Fibroblast of skin of left quadriceps (primary cell): ENCODE data around the gene RNF225.
"Not testable (repeated sequence)": the region's sequence is repeated elsewhere in the genome, so short reads cannot be mapped to it uniquely, and the experiment has no call there.

ENCODE experiments used
- DNase-seq, 2 experiments: peaks; one replicate each; pipeline ENCODE4 v3.0.0-alpha.2; 2013; ENCODE audit warnings: low read depth in 2 of 2

The RNF225 gene

DNA sequence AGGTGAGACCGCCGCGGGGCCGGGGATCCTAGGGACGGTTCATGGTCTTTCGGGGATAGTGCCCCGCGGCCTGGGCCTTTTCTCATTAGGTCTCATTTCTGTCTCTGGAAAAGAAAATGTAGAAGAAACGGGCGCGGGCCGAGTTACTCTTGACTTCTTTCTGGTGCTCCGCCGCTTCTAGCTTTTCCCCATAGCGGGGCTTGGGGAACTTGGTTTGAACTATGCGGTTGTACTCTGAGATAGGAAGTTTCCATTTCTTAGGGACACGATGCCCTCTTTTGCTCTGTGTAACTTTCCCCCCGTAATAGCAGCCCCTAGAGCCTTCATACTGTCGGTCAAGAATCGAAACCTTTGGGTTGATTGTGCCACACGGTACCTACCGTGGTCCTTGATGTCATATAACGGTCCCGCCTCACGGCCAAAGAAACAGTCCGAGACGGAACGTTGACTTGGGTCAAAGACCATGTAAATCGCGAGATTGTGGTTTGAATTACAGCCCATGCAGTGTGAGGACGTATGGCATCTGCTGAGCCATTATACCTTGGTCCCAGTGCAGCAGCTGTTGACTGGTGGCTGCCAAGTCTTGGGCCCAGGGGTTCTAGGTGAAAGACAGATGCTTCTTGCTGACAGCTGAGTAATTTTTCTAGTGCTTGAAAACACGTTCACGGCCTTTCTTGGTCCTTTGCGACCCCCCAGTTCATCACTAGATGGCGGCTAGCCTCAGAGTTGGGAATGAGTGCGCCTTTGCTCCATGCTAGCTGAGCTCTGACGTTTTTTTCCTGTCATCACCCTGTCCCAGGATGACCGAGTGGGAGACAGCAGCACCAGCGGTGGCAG lies 7.9 kb upstream of the RNF225 start:
- no peak for DNase-seq

DNA sequence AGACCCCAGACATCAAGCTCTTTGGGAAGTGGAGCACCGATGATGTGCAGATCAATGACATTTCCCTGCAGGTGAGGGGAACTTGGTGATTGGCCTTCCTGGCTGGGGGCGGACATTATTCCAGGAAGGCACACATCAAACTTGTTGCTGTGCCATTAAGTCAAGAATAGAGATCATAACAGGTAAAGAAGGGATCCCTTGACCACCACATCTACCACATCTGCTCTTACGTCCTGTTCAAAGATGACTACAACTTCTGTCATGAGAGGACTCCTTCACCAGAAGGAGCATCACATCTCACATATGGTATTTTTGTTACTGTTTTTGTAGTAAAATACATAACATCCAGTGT lies 7.3 kb upstream of the RNF225 start:
- no peak for DNase-seq

DNA sequence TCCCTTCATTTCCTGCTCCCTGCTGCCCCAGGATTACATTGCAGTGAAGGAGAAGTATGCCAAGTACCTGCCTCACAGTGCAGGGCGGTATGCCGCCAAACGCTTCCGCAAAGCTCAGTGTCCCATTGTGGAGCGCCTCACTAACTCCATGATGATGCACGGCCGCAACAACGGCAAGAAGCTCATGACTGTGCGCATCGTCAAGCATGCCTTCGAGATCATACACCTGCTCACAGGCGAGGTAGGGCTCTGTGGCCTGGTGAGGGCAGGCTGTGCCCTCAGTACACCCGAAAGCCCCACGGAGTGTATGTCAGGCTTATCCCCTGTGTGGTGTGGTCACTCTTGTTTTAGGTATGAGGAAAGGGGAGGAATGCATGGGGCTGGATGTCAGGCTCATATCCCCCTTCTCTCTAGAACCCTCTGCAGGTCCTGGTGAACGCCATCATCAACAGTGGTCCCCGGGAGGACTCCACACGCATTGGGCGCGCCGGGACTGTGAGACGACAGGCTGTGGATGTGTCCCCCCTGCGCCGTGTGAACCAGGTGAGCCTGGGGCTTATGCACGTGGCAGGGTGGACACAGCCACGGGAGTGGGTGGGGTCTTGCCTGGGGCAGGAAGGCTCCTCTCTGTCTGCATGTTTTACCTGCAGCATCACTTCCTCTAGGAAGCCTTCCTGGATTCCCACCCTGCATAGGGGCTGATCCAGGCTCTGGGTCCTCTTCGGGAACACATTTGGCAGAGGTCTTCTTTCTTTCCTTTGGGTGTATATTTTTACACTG lies 2.3 kb upstream of the RNF225 start:
- DNase-seq: no peak

DNA sequence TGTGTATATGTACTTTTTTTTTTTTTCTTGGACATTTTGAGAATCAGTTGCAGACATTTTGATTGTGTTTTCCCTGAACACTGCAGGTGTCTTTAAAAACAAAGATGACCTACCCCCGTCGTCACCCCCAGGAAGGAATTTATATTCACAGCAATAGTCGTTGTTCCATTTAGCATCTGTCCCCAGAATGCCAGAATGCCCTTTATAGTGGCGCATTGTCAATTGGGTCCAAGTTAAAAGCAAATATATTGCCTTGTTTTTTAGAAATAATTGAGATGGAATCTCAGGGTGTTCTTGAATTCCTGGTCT lies 1.8 kb upstream of the RNF225 start:
- no peak for DNase-seq

DNA sequence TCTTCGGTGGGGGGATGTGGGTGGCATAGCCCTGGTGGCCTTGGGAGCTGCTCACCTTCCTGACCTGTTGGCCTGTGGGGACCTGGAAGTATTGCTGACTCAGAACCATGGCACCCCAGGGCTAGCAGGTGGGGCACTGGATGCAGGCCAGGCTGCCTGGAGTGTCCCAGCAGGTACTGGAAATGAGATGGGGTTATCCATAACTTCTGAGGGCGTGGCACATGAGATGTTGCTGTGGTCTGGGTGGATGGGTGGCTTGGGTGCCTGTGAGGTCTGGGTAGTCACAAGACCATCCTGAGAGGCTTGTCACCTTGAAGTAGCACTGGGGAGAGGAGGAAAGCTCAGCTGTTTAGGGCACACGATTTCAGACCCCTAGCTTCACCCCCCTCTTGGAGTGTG lies 636 bp upstream of the RNF225 start:
- DNase-seq: no peak

DNA sequence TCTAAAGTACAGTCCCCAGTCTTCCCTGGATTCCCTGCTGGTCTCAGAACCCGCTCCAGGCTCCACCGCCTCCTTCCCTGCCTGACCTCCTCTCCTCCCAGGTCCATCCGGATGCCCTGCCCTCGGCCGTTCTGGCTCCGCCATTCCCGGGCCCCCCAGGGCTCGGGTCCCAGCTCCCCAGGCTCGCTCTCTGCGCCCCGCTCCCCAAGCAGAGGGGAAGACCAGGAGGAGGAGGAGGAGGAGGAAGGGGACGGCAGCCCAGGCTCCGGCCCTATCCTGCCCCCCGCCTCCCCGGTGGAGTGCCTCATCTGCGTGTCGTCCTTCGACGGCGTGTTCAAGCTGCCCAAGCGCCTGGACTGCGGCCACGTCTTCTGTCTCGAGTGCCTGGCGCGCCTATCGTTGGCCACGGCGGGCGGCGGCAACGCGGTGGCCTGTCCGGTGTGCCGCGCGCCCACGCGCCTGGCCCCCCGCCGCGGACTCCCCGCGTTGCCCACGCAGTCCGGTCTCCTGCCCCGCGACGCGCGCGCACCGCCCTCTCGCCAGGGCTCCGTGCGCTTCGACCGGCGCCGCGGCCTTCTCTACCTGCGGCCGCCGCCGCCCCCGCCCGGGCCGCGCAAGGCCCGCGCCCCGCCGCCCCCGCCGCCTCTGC lies 647 bp downstream of the RNF225 start:
- no peak for DNase-seq

DNA sequence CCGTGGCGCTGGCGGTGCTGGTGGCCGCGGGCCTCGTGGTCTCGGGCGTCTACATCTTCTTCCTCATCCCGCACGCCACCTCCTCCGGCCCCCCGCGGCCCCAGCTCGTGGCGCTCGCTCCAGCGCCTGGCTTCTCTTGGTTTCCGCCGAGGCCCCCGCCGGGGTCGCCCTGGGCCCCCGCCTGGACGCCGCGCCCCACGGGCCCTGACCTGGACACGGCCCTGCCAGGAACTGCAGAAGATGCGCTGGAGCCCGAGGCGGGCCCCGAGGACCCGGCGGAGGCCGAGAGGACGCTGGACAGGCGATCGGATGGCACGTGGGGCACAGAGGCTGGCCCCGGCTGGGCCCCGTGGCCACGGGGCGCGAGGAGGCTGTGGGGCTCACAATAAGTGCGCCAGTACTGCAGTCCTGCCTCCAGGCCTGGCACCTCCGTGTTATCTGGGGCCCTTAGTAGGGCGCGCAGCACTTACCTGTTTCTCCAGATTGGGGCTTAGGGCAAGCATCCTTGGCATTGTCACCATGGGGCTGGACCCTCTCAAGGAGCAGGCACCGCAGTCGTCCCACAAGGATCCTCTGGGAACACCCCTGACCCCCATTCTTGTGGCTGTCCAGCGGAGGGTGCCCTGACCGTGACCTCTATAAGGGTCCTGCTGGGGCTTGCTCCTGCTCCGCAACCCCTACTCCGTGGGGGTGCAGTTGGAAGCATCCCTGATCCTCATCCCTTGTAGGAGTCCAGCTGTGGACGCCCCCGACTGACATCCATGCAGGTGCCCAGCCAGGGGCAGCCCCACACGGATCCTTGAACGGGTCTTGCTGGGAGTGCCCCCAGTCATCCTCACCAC lies 1.5 kb downstream of the RNF225 start:
- DNase-seq: no peak

DNA sequence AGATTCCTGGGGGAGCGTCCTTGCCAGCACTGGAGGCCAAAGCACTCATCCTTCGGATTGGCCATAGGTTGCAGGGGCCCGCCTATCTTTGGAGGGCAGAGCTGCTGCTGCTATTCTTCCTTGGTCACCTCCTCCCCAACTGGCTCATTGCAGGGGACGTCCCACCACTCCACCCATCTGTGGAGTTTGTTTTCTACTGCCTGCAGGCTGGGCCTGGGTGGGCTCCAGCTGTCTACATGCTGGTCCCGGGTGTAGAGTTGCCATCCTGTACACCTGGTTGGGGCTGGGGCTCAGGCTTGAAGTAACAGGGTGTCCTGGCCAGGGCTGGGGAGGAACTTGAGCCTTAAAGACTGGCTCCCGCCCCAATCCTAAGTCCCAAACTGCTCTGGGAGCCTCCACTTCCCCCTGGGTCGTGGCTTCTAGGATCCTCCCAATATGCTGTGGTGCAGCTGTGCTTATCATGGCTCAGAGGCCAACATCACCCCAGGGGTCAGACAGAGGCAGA lies 2.1 kb downstream of the RNF225 start:
- DNase-seq: no peak

DNA sequence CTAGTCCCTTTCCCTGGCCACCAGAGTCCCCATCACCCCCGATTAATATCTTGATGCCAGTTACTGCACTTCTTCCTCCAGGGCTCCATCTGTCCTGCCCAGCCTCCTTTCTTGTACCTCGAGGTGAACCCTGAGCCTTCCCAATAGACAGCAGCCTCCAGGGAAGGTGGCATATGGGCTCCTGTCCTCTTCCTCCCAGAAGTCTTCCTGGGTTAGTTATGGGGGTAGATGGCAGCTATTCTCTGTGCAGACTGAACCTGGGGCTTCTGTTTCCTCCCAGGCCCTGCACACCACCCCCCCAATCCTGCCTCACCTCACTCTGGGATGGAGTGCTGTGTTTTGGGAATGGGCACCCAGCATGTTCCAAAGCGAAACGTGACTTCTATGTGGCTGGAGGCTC lies 2.6 kb downstream of the RNF225 start:
- DNase-seq: no peak

DNA sequence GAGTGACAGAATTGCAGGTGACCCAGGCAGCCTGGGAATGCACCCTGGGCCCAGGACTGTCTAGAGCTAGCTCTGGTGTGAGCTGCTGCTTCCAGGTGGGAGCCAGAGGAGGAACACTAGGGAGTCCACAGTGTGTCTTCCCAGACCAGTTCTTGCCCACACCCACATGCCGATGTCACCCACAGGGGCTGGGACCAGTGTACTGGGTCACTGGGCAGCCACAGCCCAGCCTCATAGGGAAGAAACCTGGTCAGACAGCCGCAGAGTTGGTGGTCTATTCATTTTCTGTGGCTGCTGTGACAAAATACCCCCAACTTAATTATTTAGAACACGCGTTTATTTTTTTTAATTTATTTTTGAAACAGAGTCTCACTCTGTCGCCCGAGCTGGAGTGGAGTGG lies 3.1 kb downstream of the RNF225 start:
- DNase-seq: no peak

DNA sequence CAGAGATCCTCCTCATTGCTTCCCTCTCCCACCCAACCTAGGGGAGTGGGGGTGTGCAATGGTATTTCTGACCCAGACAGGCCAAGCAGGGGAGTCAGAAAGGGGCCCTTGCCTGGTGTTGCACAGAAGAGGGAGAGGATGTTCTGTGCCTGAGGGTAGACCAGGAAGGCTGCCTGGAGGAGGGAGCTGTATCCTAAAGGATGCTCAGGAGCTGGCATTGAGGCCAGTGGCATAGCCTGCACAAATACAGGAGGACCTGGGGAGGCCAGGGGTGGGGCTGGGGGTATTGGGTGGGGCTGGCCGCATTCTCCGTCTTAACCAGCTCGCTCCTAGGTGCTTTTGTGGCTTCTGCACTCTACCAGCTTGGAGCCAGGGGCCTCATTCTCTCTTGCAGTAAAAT lies 4.4 kb downstream of the RNF225 start:
- DNase-seq: no peak

DNA sequence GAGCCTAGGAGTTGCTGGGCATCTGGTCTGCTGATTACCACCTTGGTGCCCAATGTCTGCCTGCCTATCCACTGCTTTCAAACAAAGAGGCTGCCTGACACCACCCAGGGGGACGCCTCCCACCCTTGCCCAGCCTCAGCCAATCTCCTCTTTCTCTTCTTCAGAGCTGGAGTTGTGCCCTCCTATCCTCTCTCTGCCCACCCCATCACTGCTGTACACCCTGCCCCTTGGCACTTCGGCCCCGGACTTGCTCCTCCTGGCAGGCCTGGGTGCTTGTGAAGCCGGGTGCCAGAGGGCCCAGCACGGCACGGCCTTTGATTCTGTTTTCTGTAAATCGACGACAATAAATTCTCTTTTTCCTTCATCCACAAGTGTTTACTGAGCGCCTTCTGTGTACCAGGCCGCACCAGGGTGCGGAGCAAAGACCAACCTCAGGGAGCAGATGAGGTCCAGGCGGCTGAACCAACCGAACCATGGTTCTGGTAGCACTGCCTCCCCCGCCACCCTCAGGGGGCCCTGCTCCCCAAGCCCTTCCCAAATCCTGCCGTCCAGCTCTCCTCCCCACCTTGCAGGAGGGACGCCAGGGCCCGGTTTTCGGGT lies 5.0 kb downstream of the RNF225 start:
- no peak for DNase-seq

DNA sequence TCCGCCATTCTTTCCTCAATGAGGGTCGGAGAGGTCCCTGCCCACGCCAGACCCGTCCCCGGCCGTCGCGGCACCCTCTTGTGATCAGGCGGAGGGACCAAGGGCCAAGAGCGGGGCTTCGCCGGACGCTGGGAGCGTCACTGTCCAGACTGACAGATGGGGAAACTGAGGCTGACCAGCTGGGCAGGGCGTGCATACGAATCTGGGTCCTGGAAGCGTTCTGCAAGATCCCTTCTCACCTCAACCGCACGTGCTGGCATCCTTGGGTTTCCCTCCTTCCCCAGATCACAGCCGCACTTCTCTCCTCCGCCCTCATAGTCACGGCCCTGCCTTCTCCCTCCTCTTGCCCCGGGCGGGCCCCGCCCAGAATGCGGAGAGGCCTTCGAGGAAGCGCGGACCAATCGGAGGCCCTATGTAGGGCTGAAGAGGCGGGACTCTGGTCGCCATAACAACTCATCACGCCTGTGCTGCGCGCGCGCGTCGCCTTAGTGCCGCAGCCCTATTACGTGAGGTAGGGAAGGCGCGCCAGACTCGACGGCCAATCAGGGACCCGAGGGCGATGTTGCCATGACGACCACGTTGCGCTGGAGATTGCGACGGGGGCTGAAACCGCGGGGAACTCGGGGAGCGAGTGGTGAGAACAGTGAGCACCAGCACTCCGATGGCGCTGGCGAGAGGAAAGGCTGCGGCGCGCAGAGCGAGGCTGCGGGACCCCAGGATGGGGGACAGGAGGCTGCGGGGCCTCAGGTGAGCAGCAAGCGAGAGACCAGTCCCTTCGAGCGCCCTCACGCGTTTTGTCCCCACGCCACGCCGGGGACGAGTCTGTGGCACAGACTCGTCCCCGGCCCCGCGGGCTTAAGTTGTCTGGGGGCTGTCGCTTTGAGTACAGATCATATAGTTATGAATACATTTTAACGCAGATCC lies 5.7 kb downstream of the RNF225 start:
- peak; percentile 98 to 99 for DNase-seq

DNA sequence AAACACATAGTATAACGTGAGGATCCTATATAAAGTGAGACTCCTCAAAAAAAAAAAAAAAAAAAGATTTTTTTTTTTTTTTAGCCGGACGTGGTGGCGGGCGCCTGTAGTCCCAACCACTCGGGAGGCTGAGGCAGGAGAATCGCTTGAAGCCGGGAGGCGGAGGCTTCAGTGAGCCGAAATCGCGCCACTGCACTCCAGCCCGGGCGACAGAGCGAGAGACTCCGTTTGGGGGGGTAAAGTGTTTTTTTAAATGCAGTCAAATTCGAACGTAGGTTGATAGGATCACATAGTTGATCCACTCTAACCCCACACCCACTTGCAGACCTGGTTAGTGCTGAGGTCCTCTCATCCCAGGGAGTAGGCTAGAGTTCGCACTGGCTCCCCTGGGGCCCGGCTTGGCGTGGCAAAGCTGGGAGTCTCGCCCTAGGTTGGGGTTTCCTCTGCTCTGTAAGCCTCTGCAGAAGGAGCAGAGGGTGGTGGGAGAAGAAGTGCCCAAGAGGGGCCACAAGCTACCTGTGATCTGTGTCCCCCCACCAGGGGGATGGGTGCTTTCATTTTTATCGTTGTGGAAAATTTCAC lies 6.5 kb downstream of the RNF225 start:
- no peak for DNase-seq

DNA sequence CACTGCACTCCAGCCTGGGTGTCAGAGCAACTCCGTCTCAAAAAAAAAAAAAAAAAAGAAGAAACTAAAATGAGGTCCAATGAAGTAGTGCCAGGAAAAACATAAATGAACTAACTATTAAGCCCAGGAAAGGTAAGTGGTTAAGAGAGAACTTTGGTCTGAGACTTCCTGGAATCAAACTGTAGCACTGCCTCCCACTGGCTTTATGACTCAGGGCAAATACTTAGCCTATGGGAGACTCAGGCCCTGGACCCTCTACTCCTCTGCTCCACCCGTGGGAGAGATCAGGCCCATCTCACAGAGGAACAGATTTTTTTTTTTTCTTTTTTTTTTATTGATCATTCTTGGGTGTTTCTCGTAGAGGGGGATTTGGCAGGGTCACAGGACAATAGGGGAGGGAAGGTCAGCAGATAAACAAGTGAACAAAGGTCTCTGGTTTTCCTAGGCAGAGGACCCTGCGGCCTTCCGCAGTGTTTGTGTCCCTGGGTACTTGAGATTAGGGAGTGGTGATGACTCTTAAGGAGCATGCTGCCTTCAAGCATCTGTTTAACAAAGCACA lies 8.5 kb downstream of the RNF225 start:
- DNase-seq: not testable (repeated sequence)

DNA sequence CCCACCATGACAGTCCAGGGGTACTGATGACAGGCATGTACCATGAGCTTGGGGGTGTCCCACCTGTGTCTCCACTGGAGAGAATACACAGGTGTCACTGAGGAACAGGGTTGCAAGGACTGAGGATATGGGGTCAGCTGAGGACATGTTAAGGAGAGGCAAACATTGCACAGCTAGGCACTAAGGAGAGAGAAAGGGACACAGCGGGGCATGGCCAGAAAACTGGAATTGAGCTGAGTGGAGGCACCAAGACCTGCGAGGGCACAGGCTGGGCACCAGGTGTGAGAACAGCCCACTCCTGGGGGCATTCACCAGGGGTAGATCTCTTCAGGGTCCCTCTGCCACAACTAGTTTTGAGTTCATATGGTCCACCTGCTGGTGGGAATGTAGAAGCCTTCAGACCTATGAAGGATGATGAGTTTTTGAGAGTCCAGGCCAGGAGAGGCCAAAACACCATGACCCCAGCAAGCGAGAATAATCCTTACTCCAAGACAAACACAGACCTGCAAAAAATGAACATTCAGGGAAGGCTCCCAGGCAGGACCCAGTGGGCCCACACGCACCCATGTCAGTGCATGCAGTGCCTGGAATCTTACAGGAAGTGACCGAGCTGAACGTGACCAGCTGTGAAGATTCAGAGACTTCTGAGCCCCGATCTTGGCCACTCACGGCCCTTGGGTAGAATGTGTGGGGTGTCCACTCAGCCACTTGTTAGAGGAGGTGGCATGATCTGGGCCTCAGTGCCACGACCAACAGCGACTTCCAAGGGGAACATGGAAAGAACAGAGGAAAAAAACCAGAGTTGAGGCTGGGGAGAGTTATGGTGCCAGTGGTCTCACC lies 11.6 kb downstream of the RNF225 start:
- DNase-seq: no peak

DNA sequence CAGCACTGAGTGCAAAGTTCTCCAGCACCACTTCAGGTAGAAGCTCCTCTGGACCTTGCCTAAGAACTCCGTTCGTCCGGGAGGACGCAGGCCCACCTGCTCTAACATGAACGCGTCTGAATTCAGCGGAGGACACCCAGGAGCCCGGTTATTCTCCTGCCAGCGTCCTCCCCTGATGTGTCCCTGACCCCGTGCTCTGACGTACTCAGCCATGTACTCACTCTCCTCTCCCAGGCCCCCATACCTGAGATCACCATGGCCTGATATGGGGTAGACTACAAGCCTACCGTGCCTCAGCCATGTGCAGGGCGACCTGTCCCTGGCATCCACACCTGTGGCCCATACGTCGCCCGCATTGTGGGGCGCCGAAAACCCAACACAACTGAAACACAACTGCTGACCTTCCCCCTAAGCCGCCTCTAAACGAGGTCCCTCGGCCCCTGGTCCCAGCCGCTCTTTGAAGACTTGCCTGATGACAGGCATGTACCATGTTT lies 12.2 kb downstream of the RNF225 start:
- no peak for DNase-seq

DNA sequence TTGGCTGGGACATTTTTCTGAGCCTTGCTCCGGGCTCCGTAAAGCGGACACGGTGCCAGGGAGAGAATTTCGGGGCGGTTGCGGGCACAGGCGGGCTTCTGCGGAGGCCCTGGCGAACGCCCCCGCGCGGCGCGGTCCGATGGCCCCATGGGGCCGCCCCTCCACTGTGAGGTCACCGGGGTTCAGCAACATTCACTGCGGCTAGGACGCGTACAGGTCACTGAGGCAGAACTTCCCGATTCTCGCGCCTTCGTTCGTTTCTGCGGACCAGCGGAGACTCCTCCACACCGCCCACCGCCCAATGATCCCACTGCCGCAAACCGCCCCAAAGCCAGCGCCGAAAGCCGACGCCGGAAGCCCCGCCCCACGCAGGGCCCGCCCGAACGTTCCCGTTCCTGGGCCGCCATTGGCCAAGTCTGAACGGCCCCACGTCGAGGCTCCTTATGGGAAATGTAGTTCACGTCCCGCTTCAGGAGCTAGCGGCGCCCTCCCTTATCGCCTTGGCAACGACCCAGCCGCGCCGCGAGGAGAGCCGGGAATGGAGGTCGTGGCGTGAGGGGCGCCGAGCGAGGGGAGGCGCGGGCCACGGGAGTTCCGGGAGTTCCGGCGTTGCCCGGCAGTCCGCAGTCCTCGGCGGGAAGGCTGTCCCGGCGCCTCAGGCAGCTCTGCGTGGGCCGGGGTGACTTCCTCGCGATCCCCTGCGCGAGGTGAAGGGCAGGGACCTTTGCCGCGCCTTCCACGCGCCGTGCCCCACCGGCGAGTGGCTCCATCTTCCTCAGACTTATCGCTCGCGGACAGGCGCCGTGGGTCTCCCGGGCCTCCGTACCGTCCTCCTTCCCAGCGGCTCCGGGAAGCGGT lies 12.9 kb downstream of the RNF225 start, which contains the start of gene ZNF584:
ZNF584 (plus strand) TSS at position 498 of the 858 bp plus-strand sequence. CDS start 499 bp downstream, outside the sequence.
- DNase-seq: peak; percentile 91 to 92
